ENCODE data around the gene SSC5D.

SSC5D gene

DNA sequence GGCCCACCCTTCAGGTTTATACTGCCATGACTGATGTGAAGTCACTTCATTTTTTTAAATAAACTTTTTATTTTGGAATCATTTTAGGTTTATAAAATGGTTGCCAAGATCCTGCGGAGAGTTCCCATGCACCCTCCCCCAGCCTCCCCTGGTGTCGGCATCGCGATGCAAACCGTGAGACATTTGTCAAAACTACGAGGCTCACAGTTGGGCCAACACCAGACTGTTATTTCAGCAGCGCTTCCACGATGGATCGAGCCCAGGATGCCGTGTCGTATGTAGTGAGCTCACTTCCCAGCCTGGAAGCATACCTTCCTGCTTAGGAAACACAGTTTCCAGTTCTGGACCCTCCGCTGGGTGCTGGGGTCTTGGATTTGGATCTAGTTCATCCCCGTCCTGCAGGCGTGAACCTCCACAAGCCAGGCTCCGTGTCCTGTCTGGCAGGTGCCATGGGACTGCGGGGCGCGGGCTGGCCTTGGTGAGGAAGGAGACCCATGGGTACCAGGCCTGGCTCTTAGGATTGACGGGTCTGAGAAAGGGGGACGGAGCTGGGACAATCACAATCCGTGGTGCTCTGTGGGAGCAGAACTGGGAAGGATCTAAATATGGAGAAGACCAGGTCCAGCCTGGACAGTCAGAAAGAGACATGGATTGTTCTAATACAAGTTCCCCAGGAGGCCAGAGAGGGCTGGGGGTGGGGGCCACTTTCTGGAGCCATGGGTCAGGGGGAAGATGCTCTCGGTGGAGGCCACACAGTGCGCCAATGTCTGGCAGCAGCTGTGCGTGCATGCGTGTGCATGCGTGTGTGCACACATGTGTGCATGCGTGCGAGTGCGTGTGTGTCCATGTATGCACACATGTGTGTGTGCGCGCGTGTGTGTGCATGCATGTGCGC lies 51.1 kb downstream of the SSC5D start:
- no peak for DNase-seq

DNA sequence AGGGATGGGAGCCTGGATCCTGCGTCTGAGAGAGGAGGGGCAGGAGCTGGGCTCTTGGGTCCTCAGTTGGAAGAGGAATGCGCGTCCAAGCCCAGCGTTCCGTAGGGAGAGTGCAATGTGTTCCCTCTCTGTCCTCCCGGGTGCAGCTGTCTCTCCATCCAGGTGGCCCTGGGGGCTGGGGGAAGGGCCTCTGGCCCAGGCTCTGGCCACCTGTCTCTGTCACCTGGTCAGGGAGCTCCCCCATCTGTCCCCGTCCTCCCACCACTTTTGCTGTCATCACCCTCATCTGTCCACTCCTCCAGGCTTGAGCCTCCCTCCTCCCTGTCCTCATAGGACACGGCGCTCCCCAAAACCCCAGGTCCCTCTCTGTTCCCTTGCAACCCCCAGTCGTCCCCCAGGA lies 52.4 kb downstream of the SSC5D start:
- no peak for DNase-seq

DNA sequence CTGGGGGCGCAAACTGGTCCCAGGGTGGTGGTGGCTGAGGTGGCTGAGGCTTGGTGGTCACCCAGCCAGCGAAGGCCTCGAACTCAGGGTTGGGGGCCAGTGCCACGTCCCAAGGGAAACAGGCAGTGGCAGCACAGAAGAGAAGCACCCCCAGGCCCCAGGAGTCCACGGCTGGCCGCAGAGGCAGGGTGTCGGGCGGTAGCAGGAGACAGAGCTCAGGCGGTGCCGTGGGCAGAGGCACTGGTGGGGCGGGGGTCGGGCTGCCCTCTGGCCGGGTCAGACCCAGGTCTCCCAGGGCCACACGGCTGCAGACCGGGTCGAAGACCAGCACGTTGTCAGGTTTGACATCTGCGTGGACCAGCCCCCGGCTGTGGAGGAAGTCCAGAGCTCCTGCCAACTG lies 52.9 kb downstream of the SSC5D start:
- DNase-seq = no peak

DNA sequence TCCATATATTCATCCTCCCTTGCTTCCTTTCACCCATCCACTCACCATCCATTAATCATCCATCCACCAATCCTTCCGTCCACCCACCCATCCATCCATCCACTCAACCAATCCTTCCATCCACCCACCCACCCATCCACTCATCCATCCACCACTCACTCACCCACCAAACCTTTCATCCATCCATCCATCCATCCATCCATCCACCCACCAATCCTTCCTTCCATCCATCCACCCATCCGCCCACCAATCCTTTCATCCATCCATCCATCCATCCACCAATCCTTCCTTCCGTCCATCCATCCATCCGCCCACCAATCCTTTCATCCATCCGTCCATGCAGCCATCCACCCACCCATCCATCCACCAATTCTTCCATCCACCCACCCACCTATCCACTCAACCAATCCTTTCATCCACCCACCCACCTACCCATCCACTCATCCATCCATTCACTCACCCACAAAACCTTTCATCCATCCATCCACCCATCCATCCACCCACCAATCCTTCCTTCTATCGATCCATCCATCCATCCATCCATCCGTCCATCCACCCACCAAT lies 54.1 kb downstream of the SSC5D start:
- no peak for DNase-seq

DNA sequence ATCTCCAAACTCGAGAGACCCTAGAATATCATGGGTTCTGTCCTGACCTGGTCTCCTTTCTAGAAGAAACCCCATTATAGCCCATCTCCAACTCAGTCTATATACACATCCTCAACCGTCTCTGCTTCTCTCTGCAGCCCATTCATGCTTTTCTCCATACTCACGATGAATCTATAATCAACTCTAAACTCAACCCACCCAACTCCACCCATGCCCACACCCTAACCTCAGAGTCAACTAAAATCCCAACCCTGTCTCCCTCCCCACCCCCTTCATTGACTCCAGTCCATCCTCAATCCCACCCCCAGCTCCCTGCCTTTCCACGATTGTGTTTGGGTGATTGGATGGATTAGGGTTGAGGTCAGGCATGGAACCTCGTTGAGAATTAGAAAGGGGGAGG lies 55.3 kb downstream of the SSC5D start:
- DNase-seq = no peak

DNA sequence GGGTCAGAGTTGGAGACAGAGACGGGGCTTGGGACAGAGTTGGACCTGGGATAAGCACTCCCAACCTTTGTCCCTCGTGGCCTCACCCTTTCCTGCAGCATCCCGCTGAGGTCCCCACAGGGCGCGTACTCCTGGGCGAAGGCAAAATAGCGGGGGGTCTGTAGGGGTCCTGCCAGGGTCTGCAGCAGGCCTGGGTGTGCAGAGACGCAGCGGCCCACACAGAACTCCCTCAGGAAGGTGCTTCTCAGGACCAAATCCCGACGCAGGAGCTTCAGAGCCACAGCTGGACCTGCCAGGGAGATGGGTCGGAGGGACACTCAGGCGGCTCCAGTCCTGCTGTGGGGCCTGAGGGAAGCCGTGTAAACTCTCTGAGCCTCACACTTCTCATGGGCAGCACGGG lies 55.8 kb downstream of the SSC5D start:
- no peak for DNase-seq

DNA sequence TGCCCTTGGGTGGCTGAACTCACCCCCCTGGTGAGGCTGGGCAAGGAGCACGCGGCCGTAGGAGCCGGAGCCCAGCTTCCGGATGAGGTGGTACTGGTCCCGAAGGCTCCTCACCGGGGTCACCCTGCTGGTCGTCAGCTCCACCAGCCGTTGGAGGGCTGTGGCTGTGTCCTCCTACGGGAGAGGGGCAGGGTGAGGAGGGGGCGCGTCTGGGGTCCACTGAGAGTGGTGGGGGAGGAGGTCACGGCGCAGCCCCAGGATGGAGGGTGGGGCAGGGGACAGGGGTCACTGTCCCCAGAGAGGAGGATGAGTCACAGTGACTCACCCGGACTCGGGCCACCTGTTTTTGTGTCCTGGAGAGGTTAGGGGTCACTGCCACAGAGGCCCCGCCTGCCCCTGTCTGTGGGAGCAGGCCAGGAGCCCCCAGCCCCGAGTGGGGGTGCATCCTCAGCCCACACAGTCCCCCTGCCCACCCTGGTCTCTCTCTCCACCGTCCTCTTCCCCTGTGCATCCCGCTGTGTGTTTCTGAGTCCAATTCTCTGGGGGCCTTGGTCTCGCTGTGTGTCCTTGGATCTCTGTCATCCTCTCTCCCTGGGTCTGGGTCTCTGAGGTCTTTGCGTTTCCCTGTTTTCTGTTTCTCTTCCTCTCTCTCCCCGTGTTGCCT lies 56.7 kb downstream of the SSC5D start:
- DNase-seq = no peak

DNA sequence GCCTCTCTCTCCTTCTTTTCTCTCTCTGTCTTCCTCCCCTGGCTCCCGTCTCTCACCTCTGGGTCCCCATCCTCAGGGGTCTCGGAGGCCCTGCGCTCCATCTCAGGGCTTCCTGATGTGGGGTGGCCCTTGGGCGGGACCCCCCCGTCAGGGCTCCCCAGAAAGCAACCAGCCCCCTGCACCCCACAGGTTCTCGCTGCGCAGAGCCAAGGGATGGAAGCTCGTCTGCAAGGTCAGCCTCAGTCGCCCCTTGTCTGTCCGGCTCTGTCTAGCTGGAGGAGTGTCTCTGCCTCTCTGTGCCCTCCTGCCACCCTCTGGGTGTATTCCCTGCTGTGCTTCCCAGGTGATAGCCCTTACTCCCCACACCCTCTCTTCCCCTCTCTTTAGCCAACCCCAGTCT lies 57.2 kb downstream of the SSC5D start, which contains the start of gene SBK3:
Gene SBK3 (minus strand): TSS at position 101 of the 400 bp plus-strand sequence. CDS start 0 bp downstream, at position 101.
- DNase-seq = no peak

DNA sequence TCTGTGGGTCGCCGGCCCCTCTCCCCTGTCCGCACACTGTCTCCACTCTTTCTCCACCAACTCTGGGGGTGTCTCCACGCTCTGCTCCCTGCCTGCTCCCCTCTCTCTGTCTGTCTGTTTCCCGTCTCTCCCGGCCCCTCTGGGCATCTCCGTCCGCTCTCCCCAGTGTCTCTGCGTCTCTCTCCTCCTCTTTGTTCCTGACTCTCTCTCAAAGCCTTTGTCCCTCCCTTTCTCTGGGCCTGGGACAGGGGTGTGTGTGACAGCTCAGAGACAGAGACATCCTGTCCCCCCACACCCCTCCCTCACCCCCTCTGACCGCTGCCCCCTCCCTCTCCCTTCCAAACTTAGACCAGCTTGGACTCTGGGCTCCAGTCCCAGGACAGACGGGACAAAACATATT lies 57.8 kb downstream of the SSC5D start:
- DNase-seq = no peak

DNA sequence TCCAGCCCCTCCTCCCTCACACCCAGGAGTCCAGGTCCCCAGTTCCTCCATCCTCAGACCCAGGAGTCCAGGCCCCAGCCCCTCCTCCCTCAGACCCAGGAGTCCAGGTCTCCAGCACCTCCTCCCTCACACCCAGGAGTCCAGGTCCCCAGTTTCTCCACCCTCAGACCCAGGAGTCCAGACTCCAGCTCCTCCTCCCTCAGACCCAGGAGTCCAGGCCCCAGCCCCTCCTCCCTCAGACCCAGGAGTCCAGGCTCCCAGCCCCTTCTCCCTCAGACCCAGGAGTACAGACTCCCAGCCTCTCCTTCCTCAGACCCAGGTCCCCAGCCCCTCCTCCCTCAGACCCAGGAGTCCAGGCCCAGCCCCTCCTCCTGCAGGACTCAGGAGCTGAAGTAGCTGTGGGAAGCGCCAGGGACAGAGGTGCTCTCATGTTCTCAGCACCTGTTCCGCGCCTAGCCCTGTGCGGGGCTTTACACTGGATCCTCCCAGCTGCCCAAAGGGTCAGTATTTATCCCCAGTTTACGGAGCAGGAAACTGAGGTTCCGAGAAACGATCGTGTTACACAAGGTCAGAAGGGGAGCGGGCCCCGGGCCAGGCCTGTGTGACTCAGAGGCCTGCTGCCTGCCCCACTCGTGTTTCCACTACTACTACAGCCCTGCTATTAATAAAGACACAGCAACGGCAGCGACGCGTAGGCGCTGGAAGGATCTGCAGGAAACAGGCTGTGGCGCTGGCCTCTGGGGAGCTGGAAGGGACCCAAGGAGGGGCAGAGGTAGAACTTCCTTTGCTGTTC lies 58.8 kb downstream of the SSC5D start:
- peak; percentile 66 for DNase-seq

DNA sequence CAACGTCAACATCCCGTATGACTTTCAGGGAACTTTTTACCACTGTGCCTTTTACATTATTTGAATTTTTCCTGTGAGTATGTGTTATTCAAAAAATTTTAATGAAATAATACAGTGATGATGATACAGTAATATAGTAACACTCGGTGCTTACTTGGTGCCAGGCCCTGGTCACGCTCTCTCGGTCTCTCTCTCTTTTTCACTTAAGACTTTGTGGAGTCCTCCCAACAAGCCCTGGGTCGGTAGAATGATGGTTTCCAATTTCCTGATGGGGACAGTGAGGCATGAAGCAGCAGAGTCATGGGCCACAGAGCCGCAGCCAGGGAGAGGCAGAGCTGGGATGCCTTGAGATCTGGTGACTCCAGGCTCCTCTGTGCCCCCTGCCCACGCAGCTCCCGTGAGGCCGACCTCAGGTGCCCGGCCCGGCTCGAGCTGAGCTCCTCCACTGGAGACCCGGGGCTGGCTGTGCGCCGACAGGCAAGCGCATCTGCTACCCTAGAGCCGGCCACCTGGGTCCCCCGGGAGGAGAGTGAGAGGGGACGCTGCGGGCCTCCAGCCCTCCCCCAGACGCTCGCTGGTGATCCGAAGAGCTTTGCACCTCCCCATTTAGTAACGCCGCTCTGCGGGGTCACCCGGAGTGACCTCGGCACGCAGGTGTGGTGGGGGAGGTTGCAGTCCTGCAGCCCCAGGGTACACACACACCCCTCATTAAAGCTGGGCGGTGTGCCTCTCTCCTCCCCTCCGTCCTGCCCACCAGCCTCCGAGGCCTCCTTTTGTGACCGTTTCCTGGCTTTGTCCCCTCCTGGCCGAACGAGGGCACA lies 61.5 kb downstream of the SSC5D start:
- peak; percentile 88 for DNase-seq

DNA sequence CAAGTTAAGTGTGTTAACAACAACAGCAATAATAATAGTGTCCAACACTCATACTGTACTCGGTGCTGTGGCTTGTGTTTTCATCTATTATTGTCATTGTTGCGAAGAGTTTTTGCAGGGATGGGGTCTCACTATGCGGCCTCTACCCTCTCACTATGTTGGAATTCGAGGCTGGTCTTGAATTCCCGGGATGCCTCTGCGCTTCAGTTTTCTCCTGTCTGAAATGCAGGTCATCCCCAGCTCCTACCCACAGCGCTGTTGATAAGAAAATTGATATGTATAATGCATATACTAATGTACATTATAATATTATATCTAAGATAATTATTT lies 62.0 kb downstream of the SSC5D start:
- DNase-seq = peak; percentile 66

DNA sequence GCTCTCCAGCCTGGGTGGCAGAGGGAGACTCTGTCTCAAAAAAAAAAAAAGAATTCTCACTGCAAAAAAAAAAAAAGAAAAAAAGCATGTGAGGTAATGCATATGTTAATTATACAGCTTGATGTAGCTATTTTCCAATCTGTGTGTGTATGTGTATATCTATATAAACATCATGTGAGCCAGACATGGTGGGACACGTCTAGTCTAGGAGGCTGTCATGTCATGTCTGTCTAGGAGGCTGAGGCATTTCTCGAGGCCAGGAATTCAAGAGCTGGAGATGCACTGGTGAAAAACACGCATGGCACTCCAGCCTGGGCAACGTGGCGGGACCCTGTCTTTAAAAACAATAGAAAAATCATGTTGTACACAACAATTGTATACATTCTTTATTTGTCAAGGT lies 64.0 kb downstream of the SSC5D start:
- DNase-seq = no peak

DNA sequence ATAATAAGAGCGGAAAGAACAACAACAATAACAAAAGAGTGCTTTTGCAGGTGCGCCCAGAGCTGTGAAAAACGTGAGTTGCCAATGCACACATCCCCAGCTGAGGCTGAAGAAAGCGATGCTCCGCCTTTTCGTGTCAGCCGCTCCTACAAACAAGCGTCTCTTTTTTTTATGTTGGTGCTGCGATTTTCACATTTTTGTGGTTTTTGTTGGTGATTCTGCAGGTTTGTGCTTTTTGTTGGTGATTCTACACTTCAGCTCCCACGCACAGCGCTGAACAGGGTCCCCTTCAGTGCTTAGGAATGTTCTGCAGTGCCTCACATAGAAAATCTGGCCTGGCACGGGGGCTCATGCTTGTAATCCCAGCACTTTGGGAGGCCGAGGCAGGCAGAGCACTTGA lies 64.4 kb downstream of the SSC5D start:
- DNase-seq = peak; percentile 92

DNA sequence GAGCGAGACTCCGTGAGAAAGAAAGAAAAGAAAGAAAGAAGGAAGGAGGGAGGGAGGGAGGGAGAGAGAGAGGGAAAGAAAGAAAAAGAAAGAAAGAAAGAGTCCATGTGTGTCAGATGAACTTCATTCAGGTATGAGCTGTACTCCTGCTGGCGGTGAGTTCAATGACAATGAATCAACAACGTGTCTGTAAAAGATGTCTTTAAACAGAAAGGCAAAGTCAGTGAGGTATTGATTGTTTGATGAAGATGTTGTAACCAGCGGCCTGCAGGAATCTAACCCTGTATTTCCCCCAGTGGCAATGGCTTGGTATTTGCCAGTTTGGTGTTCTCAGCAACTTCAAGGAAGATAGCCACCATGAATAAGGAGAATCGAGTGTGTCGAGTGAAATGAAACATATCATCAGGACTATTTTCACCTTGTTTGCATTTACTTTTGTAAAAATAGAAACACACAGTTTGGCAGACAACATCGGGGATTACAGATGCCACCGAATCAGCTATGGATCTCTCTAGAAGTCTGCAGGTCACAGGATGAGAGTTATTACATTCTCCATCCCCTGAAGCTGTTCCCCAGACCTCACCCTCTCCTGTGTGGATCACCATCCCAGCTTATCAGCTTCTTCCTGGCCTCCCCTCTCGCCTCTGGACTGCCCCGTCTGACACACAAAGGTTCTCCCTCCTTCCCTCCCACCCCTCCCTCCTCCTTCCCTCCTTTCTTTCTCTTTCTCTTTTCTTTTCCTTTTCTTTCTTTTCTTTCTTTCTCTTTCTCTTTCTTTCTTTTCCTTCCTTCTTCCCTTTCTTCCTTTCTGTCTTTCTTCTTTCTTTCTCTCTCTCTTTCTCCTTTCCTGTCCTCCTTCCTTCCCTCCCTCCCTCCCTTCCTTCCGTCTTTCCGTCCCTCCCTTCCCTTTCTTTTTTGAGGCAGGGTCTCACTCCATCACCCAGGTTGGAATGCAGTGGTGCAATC lies 65.3 kb downstream of the SSC5D start:
- peak; percentile 19 for DNase-seq

DNA sequence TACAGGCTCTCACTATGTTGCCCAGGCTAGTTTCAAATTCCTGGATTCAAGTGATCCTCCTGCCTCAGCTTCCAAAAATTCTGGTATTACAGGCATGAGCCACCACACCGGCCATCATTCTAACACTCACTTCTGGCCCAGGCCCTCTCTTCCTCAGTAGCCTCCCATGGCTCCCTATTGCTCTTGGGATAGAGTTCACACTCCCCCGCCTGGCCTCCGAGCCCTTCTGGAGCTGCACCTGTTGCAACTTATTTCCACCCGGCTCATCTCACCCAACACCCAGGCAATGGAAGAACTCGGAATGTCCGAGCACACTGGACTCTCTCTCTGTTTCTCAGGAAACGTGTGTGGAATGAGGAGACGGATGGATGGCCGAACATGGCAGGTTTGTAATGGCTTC lies 66.1 kb downstream of the SSC5D start:
- no peak for DNase-seq

DNA sequence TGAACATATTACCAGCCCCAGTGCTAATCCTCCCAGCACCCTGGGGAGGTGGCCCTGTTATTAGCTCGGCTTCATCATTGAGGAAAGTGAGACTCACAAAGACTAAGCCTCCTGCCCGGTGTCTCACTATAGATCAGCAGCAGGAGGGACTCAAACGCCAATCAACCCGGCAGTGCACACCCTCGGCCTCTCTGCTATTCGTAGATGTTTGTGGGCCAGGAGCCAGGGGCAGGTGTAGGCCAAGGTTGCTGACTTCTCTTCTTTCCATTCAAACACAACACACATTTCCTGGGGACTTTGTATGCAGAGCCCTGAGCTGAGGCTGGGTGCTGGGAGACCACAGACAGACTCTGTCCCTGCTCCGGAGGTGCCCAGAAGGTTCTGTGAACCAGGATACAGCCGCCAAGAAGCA lies 66.5 kb downstream of the SSC5D start:
- DNase-seq = no peak

DNA sequence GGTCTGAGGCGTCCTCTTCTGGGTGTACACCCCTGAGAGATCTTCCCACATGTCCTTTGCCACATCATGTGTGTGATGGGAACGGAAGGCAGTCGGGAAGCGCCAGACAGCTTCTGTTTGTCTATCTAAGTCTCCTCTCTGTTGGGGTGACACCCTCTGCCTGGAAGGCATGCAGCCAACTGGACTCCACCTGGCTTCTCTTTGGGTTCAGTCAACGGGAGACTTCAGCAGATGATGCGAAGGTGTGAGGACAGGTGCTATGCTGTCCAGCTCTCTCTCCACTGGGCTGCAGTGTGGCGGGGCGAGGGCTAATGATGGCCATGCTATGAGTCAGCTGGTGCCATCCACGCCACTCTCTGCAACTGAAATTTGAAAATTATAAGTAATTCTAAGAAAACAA lies 71.4 kb downstream of the SSC5D start:
- DNase-seq = no peak

DNA sequence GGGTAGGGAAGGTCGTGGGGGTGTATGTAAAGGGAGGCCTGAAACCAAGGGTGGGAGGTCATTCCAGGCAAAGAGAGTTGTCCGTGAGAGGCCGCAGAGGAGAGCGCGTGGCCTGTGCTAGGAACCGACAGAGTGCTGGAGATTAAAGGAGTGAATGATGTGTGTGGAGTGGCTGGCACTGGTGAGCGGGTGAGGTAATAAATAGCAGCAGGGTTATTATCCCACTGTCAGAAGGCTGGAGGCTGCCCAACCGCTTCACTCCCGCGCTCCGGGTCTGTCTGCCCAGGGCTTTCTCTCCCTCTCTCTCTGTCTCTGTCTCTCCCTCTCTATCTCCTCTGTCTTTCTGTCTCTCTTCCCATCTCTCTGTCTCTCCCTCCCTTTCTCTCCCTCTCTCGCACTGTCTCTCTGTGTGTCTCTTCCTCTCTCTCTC lies 75.0 kb downstream of the SSC5D start:
- no peak for DNase-seq

DNA sequence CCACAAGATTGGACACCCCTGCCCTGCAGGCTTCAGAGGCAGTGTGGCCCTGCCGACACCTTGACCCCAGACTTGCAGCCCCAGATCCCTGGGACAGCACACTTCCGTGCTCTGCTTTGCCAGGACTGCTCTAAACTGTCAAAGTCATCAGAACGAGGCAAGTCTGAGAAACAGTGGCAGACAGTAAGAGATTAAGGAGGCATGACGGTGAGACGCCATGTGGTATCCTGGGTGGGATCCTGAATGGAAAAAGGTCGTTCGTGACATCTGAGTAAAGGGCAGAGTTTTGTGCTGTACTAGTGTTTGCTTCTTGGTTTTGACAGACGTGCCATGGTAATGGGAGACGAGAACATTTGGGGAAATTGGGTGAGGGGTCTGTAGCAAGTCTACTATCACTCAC lies 78.6 kb downstream of the SSC5D start:
- no peak for DNase-seq

DNA sequence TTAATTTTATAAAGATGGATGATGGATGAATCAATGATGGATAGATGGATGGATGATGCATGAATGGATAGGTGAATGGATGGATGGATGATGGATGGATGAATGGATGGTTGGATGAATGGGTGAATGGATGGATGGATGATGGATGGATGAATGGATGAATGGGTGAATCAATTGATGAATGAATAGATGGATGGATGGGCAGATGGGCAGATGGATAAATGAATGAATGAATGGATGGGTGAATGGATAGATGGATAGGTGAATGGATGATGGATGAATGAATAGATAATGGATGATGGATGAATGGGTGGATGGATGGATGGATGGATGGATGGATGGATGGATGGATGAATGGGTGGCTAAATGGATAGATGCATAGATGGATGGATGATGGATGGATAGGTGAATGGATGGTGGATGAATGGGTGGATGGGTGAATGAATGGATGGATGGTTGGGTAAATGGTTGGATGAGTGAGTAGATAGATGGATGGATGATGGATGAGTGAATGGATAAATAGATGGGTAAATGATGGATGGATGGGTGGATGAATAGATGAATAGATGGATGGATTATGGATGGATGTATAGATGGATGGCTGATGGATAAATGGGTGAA lies 79.6 kb downstream of the SSC5D start:
- DNase-seq = no peak

Measured in EL (cell line).